ENCODE measurements around the gene NECTIN1.

DNA sequence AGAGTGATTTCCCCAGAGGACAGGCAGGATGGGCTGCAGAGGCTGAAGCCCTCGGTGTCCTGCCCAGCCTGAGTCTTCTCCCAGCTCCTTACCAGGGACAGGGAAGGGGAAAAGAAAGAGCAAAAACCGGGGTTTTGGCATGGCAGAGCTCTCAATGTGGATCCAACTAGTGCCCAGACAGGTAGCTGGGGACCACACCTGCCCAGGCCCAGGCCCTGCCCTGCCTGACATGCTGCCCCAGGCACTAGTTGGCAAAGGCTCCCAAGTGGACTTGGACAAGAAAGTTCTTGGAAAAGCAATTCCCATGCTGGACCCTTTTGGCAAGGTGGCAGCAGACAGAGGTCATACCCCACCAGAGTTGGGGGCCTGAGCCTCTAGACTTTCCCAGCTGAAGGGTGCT lies 31.1 kb downstream of the NECTIN1 start:
- no peak for TF ChIP-seq POLR2AphosphoS5 (IDR thresholded peaks at IDR 0.05; ENCODE audit: insufficient read depth in 1 of 2, low read depth in 1 of 2)
- TF ChIP-seq, protein P1, sequence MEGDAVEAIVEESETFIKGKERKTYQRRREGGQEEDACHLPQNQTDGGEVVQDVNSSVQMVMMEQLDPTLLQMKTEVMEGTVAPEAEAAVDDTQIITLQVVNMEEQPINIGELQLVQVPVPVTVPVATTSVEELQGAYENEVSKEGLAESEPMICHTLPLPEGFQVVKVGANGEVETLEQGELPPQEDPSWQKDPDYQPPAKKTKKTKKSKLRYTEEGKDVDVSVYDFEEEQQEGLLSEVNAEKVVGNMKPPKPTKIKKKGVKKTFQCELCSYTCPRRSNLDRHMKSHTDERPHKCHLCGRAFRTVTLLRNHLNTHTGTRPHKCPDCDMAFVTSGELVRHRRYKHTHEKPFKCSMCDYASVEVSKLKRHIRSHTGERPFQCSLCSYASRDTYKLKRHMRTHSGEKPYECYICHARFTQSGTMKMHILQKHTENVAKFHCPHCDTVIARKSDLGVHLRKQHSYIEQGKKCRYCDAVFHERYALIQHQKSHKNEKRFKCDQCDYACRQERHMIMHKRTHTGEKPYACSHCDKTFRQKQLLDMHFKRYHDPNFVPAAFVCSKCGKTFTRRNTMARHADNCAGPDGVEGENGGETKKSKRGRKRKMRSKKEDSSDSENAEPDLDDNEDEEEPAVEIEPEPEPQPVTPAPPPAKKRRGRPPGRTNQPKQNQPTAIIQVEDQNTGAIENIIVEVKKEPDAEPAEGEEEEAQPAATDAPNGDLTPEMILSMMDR (IDR thresholded peaks at IDR 0.05) = no peak
- no peak for TF ChIP-seq POLR2A (IDR thresholded peaks at IDR 0.05)
